Ascending aorta (tissue), 2 donors: ENCODE results near the gene CYP19A1. TPM values are rescaled to one million over a fixed set of nuclear protein-coding genes. Genes with fewer than 3 reads are reported as not detected.

ENCODE experiments used
- DNase-seq, 2 donors: peaks; one replicate each; pipeline ENCODE4 v3.0.0-alpha.2; 2019; ENCODE audit warnings: low spot score in 2 of 2
- H3K27ac ChIP-seq, 2 donors: fragments of 200-600 bp; sonication (generic); one replicate each; pipeline ENCODE4 v1.5.1; 2016 to 2017; ENCODE audit warnings: mild to moderate bottlenecking in 1 of 2
- H3K27me3 ChIP-seq: fragments of 200-600 bp; sonication (generic); one replicate; pipeline ENCODE4 v1.5.1; 2017
- H3K36me3 ChIP-seq, 2 donors: fragments of 200-600 bp; sonication (generic); one replicate each; pipeline ENCODE4 v1.5.1; 2016
- H3K4me1 ChIP-seq, 2 donors: fragments of 200-600 bp; sonication (generic); one replicate each; pipeline ENCODE4 v1.5.1; 2016 to 2017; ENCODE audit warnings: mild to moderate bottlenecking in 1 of 2
- H3K4me3 ChIP-seq, 2 donors: fragments of 200-600 bp; sonication (generic); one replicate each; pipeline ENCODE4 v1.5.1; 2016 to 2017; ENCODE audit warnings: mild to moderate bottlenecking in 1 of 2
- H3K9me3 ChIP-seq, 2 donors: fragments of 200-600 bp; sonication (generic); one replicate each; pipeline ENCODE4 v1.5.1; 2016
- intact Hi-C: fragments of 100-400 bp; cut with DNase I; formaldehyde crosslinking; loops from one replicate; pipeline ENCODE4 v1.15.1; 2023
- total RNA-seq: library from RNA; depleted of rRNA; stranded (reverse); fragments of >200 nt; gene quantifications from one replicate; pipeline ENCODE4 v1.1.0, GENCODE V29; 2016
- TF ChIP-seq, protein P1 (sequence below), 3 experiments: fragments of 200-600 bp in 2 of 3; fragments of 450-650 bp in 1 of 3; sonication (generic) in 2 of 3; IDR thresholded peaks; one replicate each; pipeline ENCODE4 v1.5.1; 2016 to 2019; ENCODE audit warnings: antibody characterized with exemption in 3 of 3, mild to moderate bottlenecking in 1 of 3, moderate library complexity in 1 of 3

CYP19A1 gene
- total RNA-seq, 1 donor from 2014 or later, result 95.7 TPM

DNA sequence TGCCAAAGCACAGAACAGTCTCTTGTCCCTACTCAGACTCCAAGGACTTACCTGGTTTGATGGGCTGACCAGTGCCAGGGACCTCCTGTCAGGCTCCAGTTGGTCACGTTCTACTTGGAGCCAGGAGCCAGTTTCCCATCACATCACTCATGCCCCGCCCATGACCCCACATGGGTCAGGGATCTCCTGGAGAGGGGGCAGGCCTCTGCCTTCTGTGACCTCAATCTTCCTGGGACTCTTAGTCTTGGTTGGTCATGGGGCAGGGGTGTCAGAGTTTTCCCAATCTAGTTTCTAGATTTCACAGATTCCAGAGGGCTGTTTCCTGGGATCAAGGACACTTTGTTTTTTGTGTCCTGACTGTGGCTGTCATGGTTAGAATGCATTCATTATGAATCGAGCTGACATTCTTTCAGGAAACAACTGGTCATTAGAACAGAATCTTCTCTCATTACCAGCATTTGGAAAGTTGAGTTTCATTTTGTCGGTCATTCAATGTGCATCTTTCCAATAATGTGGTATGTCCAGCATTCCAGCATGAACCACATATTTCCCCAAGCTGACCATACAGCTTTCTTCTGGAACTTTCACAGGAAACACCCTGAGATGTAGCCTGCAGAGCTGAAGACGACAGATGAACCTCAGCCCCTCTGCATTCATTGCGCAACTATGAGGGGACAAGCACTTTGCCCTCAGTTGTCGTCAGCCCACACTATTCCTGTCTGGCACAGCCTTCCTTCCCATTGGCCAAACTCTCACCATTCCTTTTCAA is 19.8 kb downstream of the CYP19A1 start:
- no peak overlapping the region for H3K27ac ChIP-seq
- TF ChIP-seq, protein P1, sequence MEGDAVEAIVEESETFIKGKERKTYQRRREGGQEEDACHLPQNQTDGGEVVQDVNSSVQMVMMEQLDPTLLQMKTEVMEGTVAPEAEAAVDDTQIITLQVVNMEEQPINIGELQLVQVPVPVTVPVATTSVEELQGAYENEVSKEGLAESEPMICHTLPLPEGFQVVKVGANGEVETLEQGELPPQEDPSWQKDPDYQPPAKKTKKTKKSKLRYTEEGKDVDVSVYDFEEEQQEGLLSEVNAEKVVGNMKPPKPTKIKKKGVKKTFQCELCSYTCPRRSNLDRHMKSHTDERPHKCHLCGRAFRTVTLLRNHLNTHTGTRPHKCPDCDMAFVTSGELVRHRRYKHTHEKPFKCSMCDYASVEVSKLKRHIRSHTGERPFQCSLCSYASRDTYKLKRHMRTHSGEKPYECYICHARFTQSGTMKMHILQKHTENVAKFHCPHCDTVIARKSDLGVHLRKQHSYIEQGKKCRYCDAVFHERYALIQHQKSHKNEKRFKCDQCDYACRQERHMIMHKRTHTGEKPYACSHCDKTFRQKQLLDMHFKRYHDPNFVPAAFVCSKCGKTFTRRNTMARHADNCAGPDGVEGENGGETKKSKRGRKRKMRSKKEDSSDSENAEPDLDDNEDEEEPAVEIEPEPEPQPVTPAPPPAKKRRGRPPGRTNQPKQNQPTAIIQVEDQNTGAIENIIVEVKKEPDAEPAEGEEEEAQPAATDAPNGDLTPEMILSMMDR (IDR thresholded peaks at IDR 0.05), result no peak
- peaks cover 0 to 7% of the 10 kb centered on the region in 2 donors for H3K4me1 ChIP-seq
- no peaks in the 10 kb centered on the region for H3K36me3 ChIP-seq
- no peak overlapping the region for H3K4me3 ChIP-seq
- DNase-seq, result no peak
- intact Hi-C loops, result no loop called here
- no peaks in the 10 kb centered on the region for H3K27me3 ChIP-seq
- H3K9me3 ChIP-seq, result no peaks in the 10 kb centered on the region

DNA sequence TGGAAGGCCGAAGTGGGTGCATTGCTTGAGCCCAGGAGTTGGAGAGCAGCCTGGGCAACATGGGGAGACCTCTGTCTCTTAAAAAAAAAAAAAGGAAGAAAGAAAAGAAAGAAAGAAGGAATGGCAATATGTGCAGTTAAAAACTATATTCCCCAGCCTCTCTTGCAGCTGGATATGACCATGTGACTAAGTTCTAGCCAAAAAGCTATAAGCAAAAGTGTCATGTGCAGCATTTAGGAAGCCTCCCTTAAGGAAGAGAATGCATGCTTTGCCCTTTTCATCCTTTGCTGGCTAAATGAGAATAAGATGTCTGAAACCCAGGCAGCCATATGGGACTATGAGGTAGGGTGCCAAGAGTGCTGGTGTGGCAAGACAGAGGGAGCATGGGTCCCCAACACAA is 21.8 kb downstream of the CYP19A1 start:
- Histone ChIP-seq H3K9me3 (no peaks in the 10 kb centered on the region), H3K27ac (no peak overlapping the region), H3K27me3 (no peaks in the 10 kb centered on the region), H3K36me3 (no peaks in the 10 kb centered on the region), H3K4me1 (no peaks in the 10 kb centered on the region), H3K4me3 (no peak overlapping the region)
- TF ChIP-seq, protein P1 (IDR thresholded peaks at IDR 0.05), result no peak
- DNase-seq, result no peak
- intact Hi-C loops, result no loop called here

DNA sequence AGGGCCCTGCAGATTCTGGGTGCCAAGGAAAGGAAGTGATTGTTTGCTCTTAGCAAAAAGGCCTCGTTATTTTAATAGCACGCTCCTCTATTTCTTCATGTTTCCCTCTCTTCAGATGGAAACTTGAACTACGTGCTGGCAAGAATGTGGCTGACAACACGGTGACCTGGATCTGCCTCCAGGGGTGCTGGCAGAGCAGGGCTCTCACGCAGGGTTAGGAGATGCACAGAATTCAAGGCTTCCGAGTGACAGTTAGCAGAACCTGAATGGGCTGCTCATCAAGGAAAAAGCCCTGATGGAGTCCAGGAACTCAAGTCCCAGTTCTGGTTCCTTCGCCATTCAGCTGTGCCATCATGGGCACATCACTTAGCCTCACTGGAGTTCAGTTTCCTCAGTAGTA is 22.7 kb downstream of the CYP19A1 start:
- DNase-seq, result no peak
- H3K27me3 ChIP-seq, result no peaks in the 10 kb centered on the region
- no peak overlapping the region for H3K4me3 ChIP-seq
- H3K36me3 ChIP-seq, result no peaks in the 10 kb centered on the region
- H3K4me1 ChIP-seq, result no peaks in the 10 kb centered on the region
- H3K9me3 ChIP-seq, result no peaks in the 10 kb centered on the region
- TF ChIP-seq, protein P1 (IDR thresholded peaks at IDR 0.05), result no peak
- no peak overlapping the region for H3K27ac ChIP-seq
- intact Hi-C loops, result no loop called here

DNA sequence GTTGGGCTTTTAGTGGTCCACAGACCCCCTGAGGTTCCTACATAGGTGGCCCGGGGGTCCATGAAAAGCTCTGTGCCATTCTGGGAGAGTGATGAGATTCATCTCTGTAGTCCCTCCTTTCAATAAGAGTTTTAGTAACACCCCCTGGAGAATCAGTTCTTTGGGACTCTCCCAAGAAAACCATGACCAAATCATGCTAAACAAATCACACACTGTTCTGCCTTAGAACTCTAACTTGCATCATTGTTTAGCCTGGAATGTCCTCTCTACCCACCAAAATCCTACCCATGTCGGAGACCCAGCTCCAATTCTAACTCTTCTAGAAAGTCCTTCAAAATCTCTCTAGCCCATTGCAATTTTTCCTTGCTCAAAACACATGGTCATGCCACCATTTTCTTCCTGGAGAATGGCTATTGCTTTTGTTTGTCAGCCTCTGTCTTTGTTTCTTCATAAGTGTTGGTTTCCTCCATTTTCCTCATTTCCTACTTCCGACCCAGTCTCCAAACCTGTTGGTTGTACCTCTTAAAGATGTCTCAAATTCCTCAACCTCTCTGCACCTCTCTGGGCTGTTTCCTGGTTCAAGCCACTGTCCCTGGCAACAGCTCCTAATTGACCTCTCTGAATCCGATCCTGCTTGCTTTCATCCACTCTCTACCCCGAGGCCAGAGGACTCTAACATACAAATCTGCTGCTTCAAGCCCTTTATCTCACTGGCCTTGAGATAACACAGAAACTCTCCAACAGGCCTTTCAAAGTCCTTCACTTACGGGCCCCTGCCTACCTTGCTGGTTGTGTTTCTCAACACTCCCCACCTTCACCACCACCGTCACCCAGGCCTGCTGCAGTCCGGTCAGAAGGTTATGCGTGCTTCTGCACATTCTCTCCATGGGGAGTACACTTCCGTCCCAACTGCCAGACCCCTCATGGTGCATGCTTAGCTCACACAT is 23.7 kb downstream of the CYP19A1 start:
- Histone ChIP-seq H3K36me3 (no peaks in the 10 kb centered on the region), H3K9me3 (no peaks in the 10 kb centered on the region), H3K27ac (no peak overlapping the region), H3K27me3 (no peaks in the 10 kb centered on the region), H3K4me3 (no peak overlapping the region), H3K4me1 (no peaks in the 10 kb centered on the region)
- intact Hi-C loops, result no loop called here
- no peak for DNase-seq
- TF ChIP-seq, protein P1 (IDR thresholded peaks at IDR 0.05), result no peak

DNA sequence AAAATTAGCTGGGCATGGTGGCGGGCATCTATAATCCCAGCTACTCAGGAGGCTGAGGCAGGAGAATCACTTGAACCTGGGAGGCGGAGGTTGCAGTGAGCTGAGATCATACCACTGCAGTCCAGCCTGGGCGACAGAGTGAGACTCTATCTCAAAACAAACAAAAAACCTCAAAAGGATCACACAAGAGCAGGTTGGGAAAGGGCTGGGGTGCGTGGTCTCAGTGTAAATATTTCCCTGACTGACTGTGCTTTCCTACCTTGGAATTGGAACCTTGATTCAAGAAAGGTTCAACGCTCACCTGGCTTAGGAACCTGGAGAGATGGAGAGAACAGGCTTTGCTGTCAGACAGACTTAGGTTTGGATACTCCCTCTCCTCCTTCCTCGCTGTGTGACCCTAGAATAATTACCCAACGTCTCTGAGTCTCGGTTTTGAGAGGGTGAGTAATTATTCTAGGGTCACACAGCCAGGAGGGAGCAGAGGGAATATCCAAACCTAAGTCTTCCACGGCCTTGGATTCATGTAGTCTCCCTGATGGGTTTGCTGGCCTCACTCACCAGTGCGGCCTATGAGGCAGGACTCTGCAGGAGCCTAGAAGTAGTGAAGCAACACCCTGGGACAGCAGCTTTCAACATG is 24.6 kb downstream of the CYP19A1 start:
- intact Hi-C loops, result no loop called here
- Histone ChIP-seq H3K27me3 (no peaks in the 10 kb centered on the region), H3K4me1 (no peaks in the 10 kb centered on the region), H3K4me3 (no peak overlapping the region), H3K27ac (no peak overlapping the region), H3K9me3 (no peaks in the 10 kb centered on the region), H3K36me3 (no peaks in the 10 kb centered on the region)
- no peak for DNase-seq
- TF ChIP-seq, protein P1 (IDR thresholded peaks at IDR 0.05), result no peak
